HepG2 (cell line): ENCODE results near the gene TTC32. TPM values are rescaled to one million over a fixed set of nuclear protein-coding genes. Genes with fewer than 3 reads are reported as not detected.

Experiments
- ARHGAP35 ChIP-seq: sonication (generic); formaldehyde crosslinking; IDR thresholded peaks from 2 replicates; pipeline ENCODE4 v1.9.0; 2022; ENCODE audit warnings: mild to moderate bottlenecking, inconsistent platforms, moderate library complexity, missing genetic modification reagents, borderline replicate concordance
- EED ChIP-seq: sonication (generic); formaldehyde crosslinking; IDR thresholded peaks from 2 replicates; pipeline ENCODE4 v1.5.0; 2020; ENCODE audit warnings: mild to moderate bottlenecking, missing genetic modification reagents
- FIP1L1 ChIP-seq: fragments of 200-400 bp; formaldehyde crosslinking; IDR thresholded peaks from 2 replicates; pipeline ENCODE4 v1.6.1; 2018; ENCODE audit warnings: low read depth, mild to moderate bottlenecking, low read length, moderate library complexity, borderline replicate concordance; ENCODE audit not compliant: insufficient read depth
- KAT7 ChIP-seq: IDR thresholded peaks from 2 replicates; pipeline ENCODE4 v1.6.1; 2018; ENCODE audit warnings: borderline replicate concordance, missing compliant biosample characterization
- KLF12 ChIP-seq: sonication (generic); formaldehyde crosslinking; IDR thresholded peaks from 2 replicates; pipeline ENCODE4 v1.4.0; 2020; ENCODE audit warnings: missing genetic modification reagents, borderline replicate concordance
- NRL ChIP-seq: sonication (generic); formaldehyde crosslinking; IDR thresholded peaks from 2 replicates; pipeline ENCODE4 v1.5.0; 2020; ENCODE audit warnings: missing genetic modification reagents, mild to moderate bottlenecking, moderate library complexity, borderline replicate concordance
- POLR2A ChIP-seq, 2 experiments: IDR thresholded peaks; 2 replicates each; pipeline ENCODE4 v1.6.1; 2011; ENCODE audit warnings: low read depth in 2 of 2, low read length in 2 of 2, mild to moderate bottlenecking in 1 of 2, moderate library complexity in 1 of 2; ENCODE audit not compliant: insufficient read depth in 1 of 2
- PRMT3 ChIP-seq: sonication (generic); formaldehyde crosslinking; IDR thresholded peaks from 2 replicates; pipeline ENCODE4 v1.8.1; 2022; ENCODE audit warnings: low read depth, mild to moderate bottlenecking, moderate library complexity, missing genetic modification reagents, borderline replicate concordance
- TBP ChIP-seq: sonication (generic); formaldehyde crosslinking; IDR thresholded peaks from 2 replicates; pipeline ENCODE4 v1.5.0; 2020; ENCODE audit warnings: missing genetic modification reagents
- ZNF329 ChIP-seq: sonication (generic); formaldehyde crosslinking; IDR thresholded peaks from 2 replicates; pipeline ENCODE4 v1.9.0; 2021; ENCODE audit warnings: low read depth, mild to moderate bottlenecking, missing genetic modification reagents
- ZNF431 ChIP-seq: sonication (generic); formaldehyde crosslinking; IDR thresholded peaks from 2 replicates; pipeline ENCODE4 v1.9.0; 2022; ENCODE audit warnings: missing genetic modification reagents, low read depth, mild to moderate bottlenecking, borderline replicate concordance
- ZNF468 ChIP-seq: sonication (generic); formaldehyde crosslinking; IDR thresholded peaks from 2 replicates; pipeline ENCODE4 v1.8.0; 2022; ENCODE audit warnings: mild to moderate bottlenecking, moderate library complexity, missing genetic modification reagents
- ZNF547 ChIP-seq: sonication (generic); formaldehyde crosslinking; IDR thresholded peaks from 2 replicates; pipeline ENCODE4 v1.5.1; 2020; ENCODE audit warnings: mild to moderate bottlenecking, missing genetic modification reagents
- ZNF615 ChIP-seq: sonication (generic); formaldehyde crosslinking; IDR thresholded peaks from 2 replicates; pipeline ENCODE4 v1.5.0; 2020; ENCODE audit warnings: mild to moderate bottlenecking, missing genetic modification reagents, borderline replicate concordance
- polyA plus RNA-seq, 8 experiments: library from polyadenylated mRNA; depleted of rRNA in 3 of 8; stranded (reverse) in 7 of 8; unstranded in 1 of 8; fragments of >200 nt; fragmentation: Illumina TruSeq in 4 of 8; extraction: Trizol in 4 of 8; gene quantifications; 2 replicates each; pipeline versions ENCODE4 v1.2.1 to v1.2.3, GENCODE V29; 2011 to 2016; ENCODE audit warnings: low read depth in 4 of 8, missing spikeins in 1 of 8, mixed read lengths in 1 of 8; ENCODE audit not compliant: insufficient read depth in 1 of 8
- total RNA-seq, 5 experiments: library from RNA; depleted of rRNA; stranded (reverse); fragments of >200 nt; fragmentation: Illumina TruSeq; extraction: Trizol; gene quantifications; 2 replicates each; pipeline ENCODE4 v1.2.3, GENCODE V29; 2016; ENCODE audit warnings: low read depth in 1 of 5
- TF ChIP-seq, protein P1 (sequence below), 2 experiments: sonication (generic) in 1 of 2; formaldehyde crosslinking in 1 of 2; IDR thresholded peaks; 2 replicates each; pipeline versions ENCODE4 v1.4.0 to v1.6.1; 2016 to 2020; ENCODE audit warnings: borderline replicate concordance in 1 of 2, low read depth in 1 of 2, mild to moderate bottlenecking in 1 of 2, missing genetic modification reagents in 1 of 2
- TF ChIP-seq, protein P2 (sequence below): sonication (generic); formaldehyde crosslinking; IDR thresholded peaks from 2 replicates; pipeline ENCODE4 v1.4.0; 2020; ENCODE audit warnings: mild to moderate bottlenecking, missing genetic modification reagents
- TF ChIP-seq, protein P3 (sequence below): sonication (generic); formaldehyde crosslinking; IDR thresholded peaks from 2 replicates; pipeline ENCODE4 v1.5.1; 2020; ENCODE audit warnings: mild to moderate bottlenecking, moderate library complexity, missing genetic modification reagents
- TF ChIP-seq, protein P4 (sequence below): sonication (generic); formaldehyde crosslinking; IDR thresholded peaks from 2 replicates; pipeline ENCODE4 v1.4.0; 2020; ENCODE audit warnings: missing genetic modification reagents

The TTC32 gene
- total and polyA plus RNA-seq, 2 of the 13 experiments (the other 11 are each of a cell fraction or from before 2014, with no cell fraction given): 21.6 to 38.3 TPM

DNA sequence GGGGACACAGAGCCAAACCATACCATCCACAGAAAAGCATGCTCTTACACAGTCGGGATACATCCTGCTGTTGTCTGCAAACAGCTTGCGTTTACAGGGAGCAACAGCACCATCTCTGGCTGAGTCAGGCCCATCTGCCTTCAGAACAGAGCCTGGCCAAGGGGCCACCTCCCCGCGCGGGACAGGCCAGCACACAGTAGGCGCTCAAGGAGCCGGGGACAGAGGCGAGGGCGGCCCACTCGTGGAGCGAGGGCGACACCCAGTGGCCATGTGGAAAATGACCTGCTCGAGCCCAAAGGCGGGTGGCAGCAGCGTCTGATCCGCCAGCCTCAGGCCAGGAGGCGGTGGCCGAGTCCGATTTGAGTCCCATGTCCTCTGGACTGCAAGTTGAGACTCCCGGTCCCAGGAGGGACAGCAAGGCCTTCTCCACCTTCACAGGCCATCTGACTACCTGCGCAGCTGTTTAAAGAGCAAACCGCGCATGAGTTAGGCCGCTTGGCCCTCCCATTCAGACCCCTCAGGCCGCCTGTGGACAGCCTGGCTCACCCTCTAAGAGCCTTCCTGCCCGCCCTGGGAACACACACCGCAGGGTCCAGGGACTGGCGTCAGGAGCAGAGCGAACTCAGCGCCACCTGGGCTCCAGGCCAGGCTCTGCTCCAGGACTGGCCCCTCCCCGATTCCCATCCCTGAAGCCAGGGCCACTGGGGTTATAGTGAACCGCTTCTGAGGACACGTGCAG lies 38.3 kb downstream of the TTC32 start (continued):
- TF ChIP-seq, protein P1, sequence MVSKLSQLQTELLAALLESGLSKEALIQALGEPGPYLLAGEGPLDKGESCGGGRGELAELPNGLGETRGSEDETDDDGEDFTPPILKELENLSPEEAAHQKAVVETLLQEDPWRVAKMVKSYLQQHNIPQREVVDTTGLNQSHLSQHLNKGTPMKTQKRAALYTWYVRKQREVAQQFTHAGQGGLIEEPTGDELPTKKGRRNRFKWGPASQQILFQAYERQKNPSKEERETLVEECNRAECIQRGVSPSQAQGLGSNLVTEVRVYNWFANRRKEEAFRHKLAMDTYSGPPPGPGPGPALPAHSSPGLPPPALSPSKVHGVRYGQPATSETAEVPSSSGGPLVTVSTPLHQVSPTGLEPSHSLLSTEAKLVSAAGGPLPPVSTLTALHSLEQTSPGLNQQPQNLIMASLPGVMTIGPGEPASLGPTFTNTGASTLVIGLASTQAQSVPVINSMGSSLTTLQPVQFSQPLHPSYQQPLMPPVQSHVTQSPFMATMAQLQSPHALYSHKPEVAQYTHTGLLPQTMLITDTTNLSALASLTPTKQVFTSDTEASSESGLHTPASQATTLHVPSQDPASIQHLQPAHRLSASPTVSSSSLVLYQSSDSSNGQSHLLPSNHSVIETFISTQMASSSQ (IDR thresholded peaks at IDR 0.05; ENCODE audit: low read depth): no peak
- TF ChIP-seq, protein P1 (CRISPR knock-in tag; IDR thresholded peaks at IDR 0.05; ENCODE audit: borderline replicate concordance): peak; percentile 56; the same call in 1 of the 2 replicates
- TF ChIP-seq POLR2A (IDR thresholded peaks at IDR 0.05; ENCODE audit: insufficient read depth in 1 of 2, low read depth in 2 of 2, low read length in 2 of 2) (peak in 1 of 2 experiments; percentile 60; a peak in 2 of 4 replicates), ZNF615 (CRISPR knock-in tag) (0 out of 2 replicates have a peak, but pooled peaks have one; percentile 61), FIP1L1 (no peak), ZNF431 (CRISPR knock-in tag) (no peak; the same call in 1 of the 2 replicates), KLF12 (CRISPR knock-in tag) (peak; percentile 86; the same call in 1 of the 2 replicates), KAT7 (no peak), TBP (no peak), ZNF329 (CRISPR knock-in tag) (0 out of 2 replicates have a peak, but pooled peaks have one; percentile 40), EED (peak; percentile 61; the same call in 1 of the 2 replicates), ZNF547 (CRISPR knock-in tag) (peak; percentile 92), PRMT3 (CRISPR knock-in tag) (no peak), ZNF468 (CRISPR knock-in tag) (no peak), NRL (CRISPR knock-in tag) (no peak; the same call in 1 of the 2 replicates), ARHGAP35 (CRISPR knock-in tag) (peak; percentile 50; the same call in 1 of the 2 replicates)
- TF ChIP-seq, protein P2, sequence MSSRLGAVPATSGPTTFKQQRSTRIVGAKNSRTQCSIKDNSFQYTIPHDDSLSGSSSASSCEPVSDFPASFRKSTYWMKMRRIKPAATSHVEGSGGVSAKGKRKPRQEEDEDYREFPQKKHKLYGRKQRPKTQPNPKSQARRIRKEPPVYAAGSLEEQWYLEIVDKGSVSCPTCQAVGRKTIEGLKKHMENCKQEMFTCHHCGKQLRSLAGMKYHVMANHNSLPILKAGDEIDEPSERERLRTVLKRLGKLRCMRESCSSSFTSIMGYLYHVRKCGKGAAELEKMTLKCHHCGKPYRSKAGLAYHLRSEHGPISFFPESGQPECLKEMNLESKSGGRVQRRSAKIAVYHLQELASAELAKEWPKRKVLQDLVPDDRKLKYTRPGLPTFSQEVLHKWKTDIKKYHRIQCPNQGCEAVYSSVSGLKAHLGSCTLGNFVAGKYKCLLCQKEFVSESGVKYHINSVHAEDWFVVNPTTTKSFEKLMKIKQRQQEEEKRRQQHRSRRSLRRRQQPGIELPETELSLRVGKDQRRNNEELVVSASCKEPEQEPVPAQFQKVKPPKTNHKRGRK (CRISPR knock-in tag): peak; percentile 68; the same call in 1 of the 2 replicates
- TF ChIP-seq, protein P3, sequence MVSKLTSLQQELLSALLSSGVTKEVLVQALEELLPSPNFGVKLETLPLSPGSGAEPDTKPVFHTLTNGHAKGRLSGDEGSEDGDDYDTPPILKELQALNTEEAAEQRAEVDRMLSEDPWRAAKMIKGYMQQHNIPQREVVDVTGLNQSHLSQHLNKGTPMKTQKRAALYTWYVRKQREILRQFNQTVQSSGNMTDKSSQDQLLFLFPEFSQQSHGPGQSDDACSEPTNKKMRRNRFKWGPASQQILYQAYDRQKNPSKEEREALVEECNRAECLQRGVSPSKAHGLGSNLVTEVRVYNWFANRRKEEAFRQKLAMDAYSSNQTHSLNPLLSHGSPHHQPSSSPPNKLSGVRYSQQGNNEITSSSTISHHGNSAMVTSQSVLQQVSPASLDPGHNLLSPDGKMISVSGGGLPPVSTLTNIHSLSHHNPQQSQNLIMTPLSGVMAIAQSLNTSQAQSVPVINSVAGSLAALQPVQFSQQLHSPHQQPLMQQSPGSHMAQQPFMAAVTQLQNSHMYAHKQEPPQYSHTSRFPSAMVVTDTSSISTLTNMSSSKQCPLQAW (CRISPR knock-in tag): peak; percentile 59; the same call in 1 of the 2 replicates
- TF ChIP-seq, protein P4, sequence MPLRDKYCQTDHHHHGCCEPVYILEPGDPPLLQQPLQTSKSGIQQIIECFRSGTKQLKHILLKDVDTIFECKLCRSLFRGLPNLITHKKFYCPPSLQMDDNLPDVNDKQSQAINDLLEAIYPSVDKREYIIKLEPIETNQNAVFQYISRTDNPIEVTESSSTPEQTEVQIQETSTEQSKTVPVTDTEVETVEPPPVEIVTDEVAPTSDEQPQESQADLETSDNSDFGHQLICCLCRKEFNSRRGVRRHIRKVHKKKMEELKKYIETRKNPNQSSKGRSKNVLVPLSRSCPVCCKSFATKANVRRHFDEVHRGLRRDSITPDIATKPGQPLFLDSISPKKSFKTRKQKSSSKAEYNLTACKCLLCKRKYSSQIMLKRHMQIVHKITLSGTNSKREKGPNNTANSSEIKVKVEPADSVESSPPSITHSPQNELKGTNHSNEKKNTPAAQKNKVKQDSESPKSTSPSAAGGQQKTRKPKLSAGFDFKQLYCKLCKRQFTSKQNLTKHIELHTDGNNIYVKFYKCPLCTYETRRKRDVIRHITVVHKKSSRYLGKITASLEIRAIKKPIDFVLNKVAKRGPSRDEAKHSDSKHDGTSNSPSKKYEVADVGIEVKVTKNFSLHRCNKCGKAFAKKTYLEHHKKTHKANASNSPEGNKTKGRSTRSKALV (CRISPR knock-in tag): peak; percentile 83
